Spinal cord (tissue), 10 donors: ENCODE data around the gene MARCHF9. TPM values are rescaled to one million over a fixed set of nuclear protein-coding genes. Genes with fewer than 3 reads are reported as not detected.
"Not testable (repeated sequence)": the region's sequence is repeated elsewhere in the genome, so short reads cannot be mapped to it uniquely, and the experiment has no call there.

ENCODE experiments used
- DNase-seq, 6 donors: peaks; one replicate each; pipeline versions ENCODE4 v3.0.0 to v3.0.0-alpha.2; 2013 to 2015; ENCODE audit warnings: low spot score in 6 of 6, low read depth in 4 of 6
- H3K27ac ChIP-seq: one replicate; pipeline ENCODE4 v1.5.1; 2013; ENCODE audit warnings: low read depth, low read length, control low read depth
- H3K27me3 ChIP-seq: one replicate; pipeline ENCODE4 v1.6.1; 2013; ENCODE audit warnings: low read length; ENCODE audit not compliant: control insufficient read depth, insufficient read depth
- H3K36me3 ChIP-seq: one replicate; pipeline ENCODE4 v1.6.1; 2013; ENCODE audit warnings: low read length; ENCODE audit not compliant: control insufficient read depth, insufficient read depth
- H3K4me1 ChIP-seq: one replicate; pipeline ENCODE4 v1.6.1; 2013; ENCODE audit warnings: low read length; ENCODE audit not compliant: control insufficient read depth, insufficient read depth
- H3K4me3 ChIP-seq: one replicate; pipeline ENCODE4 v1.5.1; 2013; ENCODE audit warnings: low read depth, low read length, control low read depth
- H3K9me3 ChIP-seq: one replicate; pipeline ENCODE4 v1.6.1; 2013; ENCODE audit warnings: low read length; ENCODE audit not compliant: control insufficient read depth, insufficient read depth
- WGBS: methylation state at CpG from one replicate; pipeline ENCODE4 v1.1.5; 2013; ENCODE audit warnings: missing lambda C conversion rate; ENCODE audit not compliant: insufficient coverage; 5-methylcytosine and 5-hydroxymethylcytosine counted together
- polyA plus RNA-seq, 2 donors: library from polyadenylated mRNA; unstranded; fragments of 120-200 nt; gene quantifications; one replicate each; pipeline ENCODE4 v1.2.1, GENCODE V29; 2013; ENCODE audit not compliant: insufficient read length in 2 of 2
- total RNA-seq, 2 donors: library from RNA; depleted of rRNA in 1 of 2; stranded (reverse); fragments of 120-200 nt in 1 of 2; fragments of >200 nt in 1 of 2; gene quantifications; one replicate each; pipeline versions ENCODE4 v1.2.3 to v1.2.4, GENCODE V29; 2013 to 2014
- donor health status: healthy.

The MARCHF9 gene
- total and polyA plus RNA-seq, 4 donors: 13.0 to 47.7 (median 28.4) TPM

DNA sequence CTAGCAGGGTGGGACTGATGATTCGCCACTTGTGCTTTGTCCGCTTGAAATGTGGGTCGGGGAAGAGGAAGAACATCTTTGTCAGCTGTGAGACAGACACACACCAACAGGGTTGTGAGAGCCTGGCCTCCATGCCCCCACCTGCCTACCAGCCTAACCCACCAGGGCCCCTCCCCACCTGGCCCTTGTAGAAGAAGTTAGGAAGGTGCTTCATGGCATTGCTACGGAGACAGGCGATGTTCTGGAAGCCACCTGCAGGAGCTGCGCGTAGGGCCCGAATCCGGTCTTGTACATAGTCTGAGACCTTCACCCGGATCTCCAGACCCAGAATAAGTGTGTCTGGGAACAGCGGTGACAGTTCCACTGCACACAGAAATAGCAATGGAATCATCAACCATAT, 14.7 kb downstream of the MARCHF9 start:
- Histone ChIP-seq H3K4me1 (peaks cover 44% of the 10 kb centered on the region), H3K36me3 (peaks cover 7% of the 10 kb centered on the region), H3K9me3 (no peaks in the 10 kb centered on the region), H3K27me3 (peaks cover 34% of the 10 kb centered on the region), H3K27ac (no peak overlapping the region), H3K4me3 (no peak overlapping the region)
- 97% methylated on average over 8 of the region's 11 CpGs for WGBS
- no peak for DNase-seq

DNA sequence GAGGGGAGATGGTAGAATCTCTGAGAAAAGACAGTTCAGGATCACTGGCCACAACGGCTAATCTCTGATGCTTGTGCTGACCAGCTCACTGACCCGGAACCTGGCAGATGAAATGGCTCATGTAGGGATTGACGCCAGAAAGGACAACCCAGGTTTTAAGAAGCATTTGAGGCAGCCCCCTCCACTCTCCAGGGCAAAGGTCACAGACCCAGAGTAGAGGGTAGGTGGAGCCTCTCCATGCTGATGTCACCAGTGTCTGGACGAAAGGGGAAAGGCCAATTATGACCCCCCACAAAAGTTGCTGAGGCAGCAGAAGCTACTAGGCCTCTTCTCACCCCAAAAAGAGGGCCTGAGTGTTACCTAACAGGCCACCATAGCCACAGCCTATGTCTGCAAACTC, 15.8 kb downstream of the MARCHF9 start:
- H3K4me3 ChIP-seq: no peak overlapping the region
- H3K9me3 ChIP-seq: no peaks in the 10 kb centered on the region
- 77% methylated on average over 3 of the region's 4 CpGs for whole genome bisulfite sequencing
- H3K36me3 ChIP-seq: peaks cover 11% of the 10 kb centered on the region
- no peak for DNase-seq
- peaks cover 32% of the 10 kb centered on the region for H3K4me1 ChIP-seq
- H3K27me3 ChIP-seq: peaks cover 23% of the 10 kb centered on the region
- H3K27ac ChIP-seq: no peak overlapping the region

DNA sequence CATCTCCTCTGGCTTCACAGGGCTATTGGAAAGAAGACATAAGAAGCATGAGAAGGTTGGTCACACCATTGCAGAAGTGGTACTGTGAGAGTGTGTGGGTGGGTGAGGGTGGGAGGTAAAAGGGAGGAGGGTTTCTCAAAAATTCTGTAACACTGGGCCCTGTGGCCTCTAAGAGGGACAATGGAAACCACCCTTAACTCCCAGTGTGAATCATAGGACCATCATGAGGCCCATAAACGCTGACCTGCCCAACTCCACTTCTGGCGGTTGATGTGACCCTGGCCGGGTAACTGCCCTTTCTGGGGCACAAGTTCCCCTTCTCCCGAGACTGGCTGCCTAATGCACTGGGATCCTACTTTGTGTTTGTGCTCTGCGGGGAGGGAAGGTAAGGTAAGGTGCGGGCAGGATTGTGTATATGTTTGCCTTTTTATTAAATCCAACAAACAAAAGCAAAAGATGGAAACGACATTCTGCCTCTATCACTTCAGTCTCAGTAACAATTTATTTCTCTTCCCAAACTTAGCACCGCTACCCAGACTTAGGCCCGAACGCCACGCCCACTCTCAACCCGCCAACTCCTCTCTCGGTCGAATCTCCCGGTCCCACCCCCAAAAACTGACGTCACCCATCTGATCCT, 16.5 kb downstream of the MARCHF9 start:
- WGBS: 0% methylated on average over 13 of the region's 16 CpGs
- peak overlapping the region; percentile 99 for H3K4me3 ChIP-seq
- peaks cover 12% of the 10 kb centered on the region for H3K36me3 ChIP-seq

DNA sequence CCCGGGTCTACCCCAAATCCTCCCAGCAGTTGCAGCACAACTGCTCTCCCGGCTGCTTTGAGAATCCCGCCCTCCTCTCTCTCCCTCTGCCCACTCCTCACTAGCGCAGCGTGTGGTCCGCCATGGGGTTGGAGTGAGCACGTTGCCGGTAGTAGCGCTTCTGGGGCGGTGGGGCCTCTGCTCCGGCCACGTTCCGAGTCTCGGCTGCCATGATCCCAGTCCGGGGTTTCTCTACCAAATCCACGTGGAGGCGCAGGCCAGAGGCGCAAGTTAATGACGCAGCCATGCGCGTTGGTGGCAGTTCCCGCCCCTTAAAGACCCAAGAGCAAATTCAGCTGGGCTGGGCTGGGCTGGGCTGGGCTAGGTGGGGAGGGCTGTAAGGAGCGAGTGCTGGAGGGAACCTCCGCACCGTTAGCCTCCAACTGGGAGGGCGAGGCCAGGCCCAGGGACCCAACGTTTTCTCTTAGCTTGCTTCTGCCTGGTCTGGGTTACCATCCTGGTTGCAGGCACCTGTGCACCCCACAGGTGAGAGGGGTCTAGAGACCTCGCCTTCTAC, 17.0 kb downstream of the MARCHF9 start, which contains the start of gene METTL1:
Gene METTL1, minus strand, starts transcription at position 233 of the 556 bp plus-strand sequence. Its CDS starts 22 bp downstream, at position 211.
- peaks cover 11% of the 10 kb centered on the region for H3K27me3 ChIP-seq
- peak within 1 kb of the TSS; percentile 94 for H3K27ac ChIP-seq
- peak; percentile 90 to 99 (median 96) for DNase-seq
- no peaks in the 10 kb centered on the region for H3K9me3 ChIP-seq
- WGBS: 0% methylated on average over 26 of the region's 28 CpGs
- peaks cover 20% of the 10 kb centered on the region for H3K4me1 ChIP-seq
- peak within 1 kb of the TSS; percentile 99 for H3K4me3 ChIP-seq
- H3K36me3 ChIP-seq: peaks cover 12% of the 10 kb centered on the region

More for the DNA sequence above, 16.5 kb downstream of the MARCHF9 start:
- Histone ChIP-seq H3K27me3 (peaks cover 17% of the 10 kb centered on the region), H3K27ac (peak overlapping the region; percentile 94), H3K9me3 (no peaks in the 10 kb centered on the region), H3K4me1 (peaks cover 26% of the 10 kb centered on the region)
- DNase-seq: peak in 5 of 6 donors; percentile 76 to 97 (median 85)

DNA sequence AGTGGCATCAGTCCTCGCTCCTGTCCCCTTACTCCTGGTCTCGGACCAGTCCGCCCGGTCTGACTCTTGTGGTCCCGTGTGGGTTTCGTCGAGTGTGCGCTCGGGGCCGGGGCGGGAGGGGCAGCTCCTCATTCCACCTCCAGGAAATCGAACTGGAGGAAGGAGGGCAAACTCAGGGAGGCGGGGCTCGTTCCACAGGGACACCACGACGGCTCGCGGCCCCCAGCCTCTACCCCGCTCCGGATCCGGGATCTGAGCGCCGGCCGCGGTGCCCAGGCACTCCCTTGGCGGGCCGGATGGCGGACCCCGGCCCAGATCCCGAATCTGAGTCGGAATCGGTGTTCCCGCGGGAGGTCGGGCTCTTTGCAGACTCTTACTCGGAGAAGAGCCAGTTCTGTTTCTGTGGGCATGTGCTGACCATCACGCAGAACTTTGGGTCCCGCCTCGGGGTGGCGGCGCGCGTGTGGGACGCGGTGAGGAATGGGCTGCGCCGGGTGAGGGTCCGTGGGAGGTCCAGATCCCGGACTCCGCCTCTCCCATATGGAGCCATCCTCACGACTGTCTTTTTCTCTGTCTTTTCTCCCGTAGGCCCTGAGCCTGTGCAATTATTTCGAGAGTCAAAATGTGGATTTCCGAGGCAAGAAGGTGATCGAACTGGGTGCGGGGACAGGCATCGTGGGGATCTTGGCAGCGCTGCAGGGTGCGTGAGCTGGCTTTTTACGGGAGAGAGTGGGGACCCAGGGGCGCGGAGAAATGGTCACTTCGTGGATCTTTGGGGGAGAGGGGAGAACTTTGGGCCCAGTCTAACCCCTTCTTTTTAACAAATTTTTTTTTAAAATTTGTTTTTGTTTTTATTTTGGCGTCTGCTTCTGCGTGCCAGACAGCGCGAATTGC, 17.8 kb downstream of the MARCHF9 start, which contains the start of gene EEF1AKMT3:
Gene EEF1AKMT3, plus strand, starts transcription at position 186 of the 894 bp plus-strand sequence. Its CDS starts 111 bp downstream, at position 297.
- Histone ChIP-seq H3K27me3 (peaks cover 4% of the 10 kb centered on the region), H3K9me3 (no peaks in the 10 kb centered on the region), H3K27ac (peak within 1 kb of the TSS; percentile 94), H3K4me3 (peak within 1 kb of the TSS; percentile 99), H3K36me3 (peaks cover 12% of the 10 kb centered on the region), H3K4me1 (peaks cover 18% of the 10 kb centered on the region)
- 0% methylated on average over 49 of the region's 67 CpGs for WGBS
- peak in 2 of 6 donors; percentile 63 to 70 for DNase-seq

DNA sequence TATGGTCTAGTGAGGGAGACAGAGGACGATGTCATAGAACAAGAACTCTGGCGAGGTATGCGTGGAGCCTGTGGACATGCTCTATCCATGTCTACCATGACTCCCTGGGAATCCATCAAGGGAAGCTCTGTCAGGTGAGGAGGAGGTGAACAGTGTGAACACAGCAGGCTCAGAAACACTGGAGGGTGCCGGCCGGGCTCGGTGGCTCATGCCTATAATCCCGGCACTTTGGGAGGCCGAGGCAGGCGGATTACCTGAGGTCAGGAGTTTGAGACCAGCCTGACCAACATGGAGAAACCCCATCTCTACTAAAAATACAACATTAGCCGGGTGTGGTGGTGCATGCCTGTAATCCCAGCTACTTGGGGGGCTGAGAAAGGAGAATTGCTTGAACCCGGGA, 19.7 kb downstream of the MARCHF9 start:
- not testable (repeated sequence) for H3K4me3 ChIP-seq

DNA sequence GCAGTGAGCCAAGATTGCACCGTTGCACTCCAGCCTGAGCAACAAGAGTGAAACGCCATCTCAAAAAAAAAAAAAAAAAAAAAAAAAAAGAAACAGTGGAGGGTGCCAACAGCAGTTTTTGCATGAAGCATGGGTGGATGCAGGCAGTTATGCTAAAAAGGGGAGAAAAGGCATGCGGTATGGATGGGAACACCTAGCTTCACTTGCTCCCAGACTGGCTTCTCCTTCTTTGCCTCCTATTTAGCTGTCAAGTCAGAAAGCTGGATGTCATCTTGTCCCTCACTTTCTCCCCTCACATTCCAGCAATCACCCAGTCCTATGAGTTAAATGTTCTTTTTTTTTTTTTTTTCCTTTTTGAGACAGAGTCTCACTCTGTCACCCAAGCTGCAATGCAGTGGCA, 20.1 kb downstream of the MARCHF9 start:
- H3K27me3 ChIP-seq: no peaks in the 10 kb centered on the region
- peaks cover 6% of the 10 kb centered on the region for H3K36me3 ChIP-seq
- no peak overlapping the region for H3K27ac ChIP-seq
- no peak overlapping the region for H3K4me3 ChIP-seq
- peaks cover 18% of the 10 kb centered on the region for H3K4me1 ChIP-seq
- 80% methylated on average over 2 of the region's 3 CpGs for WGBS
- H3K9me3 ChIP-seq: no peaks in the 10 kb centered on the region
- DNase-seq: no peak

More for the DNA sequence above, 19.7 kb downstream of the MARCHF9 start:
- not testable (repeated sequence) for H3K36me3 ChIP-seq, H3K27ac ChIP-seq, H3K27me3 ChIP-seq, DNase-seq, H3K9me3 ChIP-seq
- WGBS: 83% methylated on average over 4 of the region's 11 CpGs
- peaks cover 18% of the 10 kb centered on the region for H3K4me1 ChIP-seq

DNA sequence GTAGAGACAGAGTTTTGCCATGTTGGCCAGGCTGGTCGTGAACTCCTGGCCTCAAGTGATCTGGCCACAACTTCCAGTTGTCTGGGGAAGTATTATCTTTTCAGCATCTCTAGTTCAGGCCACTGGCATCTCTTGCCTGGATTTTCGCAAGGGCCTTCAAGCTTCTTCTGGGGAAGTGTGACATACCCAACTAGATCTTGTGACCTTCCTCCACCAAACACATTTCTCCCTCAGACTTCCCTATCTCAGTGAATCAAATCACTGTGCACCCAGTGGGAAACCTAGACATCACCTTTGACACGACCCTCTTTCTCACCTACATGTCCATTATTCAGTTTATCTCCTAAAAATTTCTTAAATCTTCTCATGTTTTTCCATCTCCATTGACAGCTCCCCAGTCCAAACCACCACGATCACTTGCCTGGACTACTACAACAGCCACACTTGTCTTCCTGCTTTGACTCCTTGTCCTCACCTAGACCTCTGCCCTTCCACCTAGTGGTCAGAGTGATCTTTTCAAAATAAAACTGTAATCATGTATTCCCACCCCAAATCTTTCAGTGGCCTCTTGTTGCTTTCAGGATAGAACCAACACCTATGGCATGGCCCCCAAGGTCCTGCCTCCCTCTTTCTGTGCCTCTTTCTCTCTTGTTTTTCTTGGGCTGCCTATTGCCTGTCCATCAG, 20.8 kb downstream of the MARCHF9 start:
- Histone ChIP-seq H3K36me3 (peaks cover 10% of the 10 kb centered on the region), H3K4me3 (no peak overlapping the region), H3K27me3 (no peaks in the 10 kb centered on the region), H3K9me3 (no peaks in the 10 kb centered on the region), H3K4me1 (peaks cover 18% of the 10 kb centered on the region), H3K27ac (no peak overlapping the region)
- DNase-seq: no peak
- WGBS: 83% methylated on average over 3 of the region's 4 CpGs

DNA sequence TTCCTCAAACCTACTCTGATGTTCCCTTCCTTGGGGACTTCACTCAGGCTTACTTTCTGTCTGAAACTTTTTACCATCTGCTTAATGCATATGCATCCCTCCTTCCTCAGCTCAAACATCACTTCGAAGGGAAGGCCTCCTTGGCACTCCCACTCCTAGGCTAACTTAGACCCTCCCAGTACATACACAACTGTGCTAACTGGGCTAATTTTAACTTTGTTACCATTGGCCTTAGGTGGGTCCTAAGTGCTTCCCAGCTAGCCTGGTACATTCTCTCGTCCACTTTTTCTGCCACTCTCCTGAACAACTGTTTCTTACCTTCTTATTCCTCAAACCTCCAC, 21.3 kb downstream of the MARCHF9 start:
- no peaks in the 10 kb centered on the region for H3K9me3 ChIP-seq
- H3K4me3 ChIP-seq: no peak overlapping the region
- H3K27me3 ChIP-seq: no peaks in the 10 kb centered on the region
- WGBS: 83% methylated on average over 2 of the region's 2 CpGs
- peaks cover 10% of the 10 kb centered on the region for H3K36me3 ChIP-seq
- peaks cover 17% of the 10 kb centered on the region for H3K4me1 ChIP-seq
- no peak overlapping the region for H3K27ac ChIP-seq
- DNase-seq: no peak
